Body of pancreas (tissue), 4 donors: ENCODE data around the gene ITGBL1.

Experiments used
- CTCF ChIP-seq, 7 experiments: fragments of 450-650 bp in 4 of 7; fragments of 200-600 bp in 3 of 7; sonication (generic) in 3 of 7; IDR thresholded peaks; one replicate each; pipeline ENCODE4 v1.5.1; 2016 to 2019; ENCODE audit warnings: antibody characterized with exemption in 7 of 7
- POLR2A ChIP-seq, 3 donors: fragments of 450-650 bp; IDR thresholded peaks; one replicate each; pipeline ENCODE4 v1.6.1; 2016; ENCODE audit warnings: antibody characterized with exemption in 3 of 3, mild to moderate bottlenecking in 2 of 3

- no peak for TF ChIP-seq CTCF (IDR thresholded peaks at IDR 0.05)
- TF ChIP-seq POLR2A (IDR thresholded peaks at IDR 0.05): no peak
Measured at GRCh38 chr13:101648766-101649487, 196.5 kb downstream of the ITGBL1 start.
